Bronchial epithelial cell (primary cell): ENCODE measurements around the gene LRRN1. TPM values are rescaled to one million over a fixed set of nuclear protein-coding genes. Genes with fewer than 3 reads are reported as not detected.

Experiments
- DNase-seq: peaks from one replicate; pipeline ENCODE4 v3.0.0-alpha.2; 2010; ENCODE audit warnings: low read depth
- FAIRE-seq: peaks from 2 replicates; lab custom pipeline; 2011; peaks lifted over from hg19 to GRCh38; lab: Jason Lieb, UNC
- H3K27me3 ChIP-seq: 2 replicates; pipeline ENCODE4 v1.5.1; 2011; ENCODE audit warnings: low read length; ENCODE audit not compliant: control insufficient read depth, insufficient read depth
- H3K36me3 ChIP-seq: 2 replicates; pipeline ENCODE4 v1.5.1; 2011; ENCODE audit warnings: low read length; ENCODE audit not compliant: control insufficient read depth, insufficient read depth
- H3K4me3 ChIP-seq: 2 replicates; pipeline ENCODE4 v1.5.1; 2011; ENCODE audit warnings: mild to moderate bottlenecking, low read depth, low read length, control low read depth
- CTCF ChIP-seq: IDR thresholded peaks from 2 replicates; pipeline ENCODE4 v1.5.1; 2011; ENCODE audit warnings: mild to moderate bottlenecking, moderate library complexity, low read length, control low read depth, inconsistent platforms; ENCODE audit not compliant: insufficient read depth, severe bottlenecking
- total RNA-seq: library from RNA; depleted of rRNA; stranded (reverse); fragments of >200 nt; gene quantifications from 2 replicates; pipeline ENCODE4 v1.2.1, GENCODE V29; 2014

Gene LRRN1
- 0.26 TPM in 2 replicates for total RNA-seq

GRCh38 chr3:3799173-3800079, at the start of gene LRRN1:
TSS of gene LRRN1 (plus strand) at chr3:3799431. CDS start at chr3:3844642, 45,211 bp downstream.
- no peak for FAIRE-seq
- DNase-seq = no peak
- TF ChIP-seq CTCF = no peak
- Histone ChIP-seq H3K27me3 (peaks cover 8% of the 10 kb centered on the region), H3K4me3 (peak within 1 kb of the TSS; percentile 35), H3K36me3 (no peaks in the 10 kb centered on the region)

GRCh38 chr3:3753416-3753815, 45.8 kb upstream of the LRRN1 start:
- Histone ChIP-seq H3K36me3 (no peaks in the 10 kb centered on the region), H3K27me3 (no peaks in the 10 kb centered on the region), H3K4me3 (no peak overlapping the region)
- no peak for FAIRE-seq
- no peak for TF ChIP-seq CTCF
- DNase-seq = no peak

- no peaks in the 10 kb centered on the region for H3K27me3 ChIP-seq
- FAIRE-seq = peak; percentile 32
- no peak for DNase-seq
- no peak for TF ChIP-seq CTCF
- H3K36me3 ChIP-seq = no peaks in the 10 kb centered on the region
- no peak overlapping the region for H3K4me3 ChIP-seq
Measured at GRCh38 chr3:3765661-3766060, 33.6 kb upstream of the LRRN1 start.

- no peak for TF ChIP-seq CTCF
- no peak for FAIRE-seq
- H3K36me3 ChIP-seq = no peaks in the 10 kb centered on the region
- no peak for DNase-seq
- no peaks in the 10 kb centered on the region for H3K27me3 ChIP-seq
- no peak overlapping the region for H3K4me3 ChIP-seq
Measured at GRCh38 chr3:3766140-3766539, 33.1 kb upstream of the LRRN1 start.

GRCh38 chr3:3771094-3771493, 28.1 kb upstream of the LRRN1 start:
- no peaks in the 10 kb centered on the region for H3K36me3 ChIP-seq
- FAIRE-seq (no peak), DNase-seq (no peak)
- no peaks in the 10 kb centered on the region for H3K27me3 ChIP-seq
- no peak for TF ChIP-seq CTCF
- no peak overlapping the region for H3K4me3 ChIP-seq
